DMS 273 (cell line): Measurements from ENCODE around the gene CDKN2AIP.

Source experiments
- DNase-seq: peaks from one replicate; lab custom pipeline; 2025; ENCODE audit not compliant: unreplicated experiment; lab: John Stamatoyannopoulos, UW

Gene CDKN2AIP

DNA sequence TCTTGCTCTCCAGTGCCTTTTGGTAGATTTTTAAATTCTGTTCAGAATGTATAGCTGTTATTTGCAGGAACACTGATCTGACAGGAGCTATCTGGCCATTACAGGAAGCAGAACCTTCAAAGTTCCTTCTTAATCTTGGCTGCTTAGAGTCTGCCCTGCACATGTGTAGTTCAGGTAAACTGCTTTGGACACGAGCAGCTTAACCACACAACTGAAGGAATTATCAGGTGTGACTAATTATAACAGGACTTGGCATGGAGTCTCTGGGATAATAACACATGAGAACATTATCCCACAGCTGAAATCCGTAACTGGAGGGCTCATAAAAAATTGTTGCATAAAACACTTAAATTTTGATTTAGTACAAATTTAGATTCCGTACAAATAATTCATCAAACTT, 48.8 kb downstream of the CDKN2AIP start:
- no peak for DNase-seq

DNA sequence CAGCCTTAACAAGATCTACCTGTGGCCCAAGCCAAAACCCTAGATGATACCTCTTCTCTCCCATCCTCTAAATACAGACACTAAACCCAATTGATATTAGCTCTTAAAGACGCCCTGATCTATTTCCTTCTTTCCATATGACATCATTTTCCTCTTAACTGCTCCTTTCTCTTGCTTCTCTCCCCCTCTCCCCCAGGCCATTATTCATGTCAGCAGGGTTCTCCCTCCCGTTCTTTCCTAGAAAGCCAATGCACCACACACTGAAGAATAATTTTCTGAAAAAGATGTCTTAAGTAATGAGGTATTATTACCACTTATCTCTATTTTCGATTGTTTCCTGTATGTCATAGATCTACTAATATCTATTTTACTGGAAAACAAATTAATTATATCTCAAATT, 50.7 kb downstream of the CDKN2AIP start:
- DNase-seq = no peak
